GM19372 (cell line): Measurements from ENCODE around the gene GTF2I.
A peak's percentile ranks its signal among the peaks of the same experiment; 100 is the strongest.
"Not testable (repeated sequence)": the region's sequence is repeated elsewhere in the genome, so short reads cannot be mapped to it uniquely, and the experiment has no call there.

Experiments used
- ATAC-seq: cut with Tn5 transposase; IDR thresholded peaks from one replicate; pipeline ENCODE4 v1.9.1; 2021; ENCODE audit warnings: mild to moderate bottlenecking, low read depth, moderate library complexity; ENCODE audit not compliant: unreplicated experiment

Gene GTF2I

DNA sequence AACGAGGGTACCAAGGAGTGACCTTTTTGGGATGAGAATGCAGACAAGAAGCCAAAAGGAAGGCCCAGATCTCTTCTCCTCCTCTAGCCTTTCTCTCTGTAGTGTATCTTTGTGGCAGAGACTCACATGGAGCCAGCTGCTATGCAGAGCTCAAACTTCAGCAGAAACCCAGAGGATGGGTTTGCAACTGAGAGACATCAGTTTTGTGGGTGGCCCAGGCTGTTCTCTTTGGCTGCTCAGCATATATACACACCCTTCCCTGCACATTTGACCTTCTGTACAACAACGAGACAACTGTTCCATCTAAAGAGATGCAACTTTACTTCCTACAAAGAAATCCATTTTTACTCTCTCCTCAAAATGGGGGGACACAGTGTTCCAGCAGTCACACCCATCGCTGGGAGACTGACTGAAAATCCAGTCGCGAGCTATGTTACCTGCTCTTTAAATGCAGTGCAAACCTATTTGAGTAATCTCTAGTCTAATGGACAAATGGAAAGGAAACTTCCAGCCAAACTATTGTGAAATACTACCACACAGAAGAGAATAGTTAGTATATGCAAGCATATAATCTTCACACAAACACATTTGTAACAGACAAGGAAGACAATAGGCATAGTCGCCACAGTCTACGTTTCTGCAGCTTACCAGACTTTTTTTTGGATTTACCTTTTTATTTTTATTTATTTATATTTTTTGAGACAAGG is 51.2 kb downstream of the GTF2I start:
- no peak for ATAC-seq

DNA sequence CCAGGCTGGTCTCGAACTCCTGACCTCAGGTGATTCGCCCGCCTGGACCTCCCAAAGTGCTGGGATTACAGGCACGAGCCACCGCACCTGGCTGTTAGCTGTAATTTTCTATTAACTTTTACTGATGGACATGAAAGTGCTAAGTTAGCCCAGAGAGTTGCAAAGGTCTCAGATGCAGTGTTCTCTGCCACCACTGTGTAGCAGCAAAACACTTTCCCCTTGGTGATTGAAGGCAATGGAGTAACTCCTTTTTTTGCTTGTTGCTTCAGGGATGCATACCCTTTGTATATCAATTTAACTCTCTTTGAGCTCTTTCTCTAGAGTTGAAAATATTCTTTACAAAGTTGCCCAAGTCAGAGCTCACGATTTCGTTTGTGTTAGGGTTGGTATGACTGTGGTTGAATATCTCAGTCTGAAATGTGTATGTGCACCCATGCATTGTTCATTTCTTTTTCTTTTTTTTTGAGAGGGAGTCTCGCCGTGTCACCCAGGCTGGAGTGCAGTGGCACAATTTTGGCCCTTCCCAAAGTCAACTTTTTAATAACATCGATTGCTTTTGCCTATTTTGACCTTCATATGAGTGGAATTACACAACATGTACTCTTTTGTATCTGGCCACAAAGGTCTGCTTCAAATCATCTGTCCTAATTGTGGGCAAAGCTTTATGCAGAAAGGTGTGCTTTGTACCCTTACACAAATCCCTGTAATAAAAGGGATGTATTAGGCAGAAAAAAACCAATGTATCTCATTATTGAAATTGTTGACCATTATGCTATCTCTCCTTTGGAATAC is 52.6 kb downstream of the GTF2I start:
- no peak for ATAC-seq

DNA sequence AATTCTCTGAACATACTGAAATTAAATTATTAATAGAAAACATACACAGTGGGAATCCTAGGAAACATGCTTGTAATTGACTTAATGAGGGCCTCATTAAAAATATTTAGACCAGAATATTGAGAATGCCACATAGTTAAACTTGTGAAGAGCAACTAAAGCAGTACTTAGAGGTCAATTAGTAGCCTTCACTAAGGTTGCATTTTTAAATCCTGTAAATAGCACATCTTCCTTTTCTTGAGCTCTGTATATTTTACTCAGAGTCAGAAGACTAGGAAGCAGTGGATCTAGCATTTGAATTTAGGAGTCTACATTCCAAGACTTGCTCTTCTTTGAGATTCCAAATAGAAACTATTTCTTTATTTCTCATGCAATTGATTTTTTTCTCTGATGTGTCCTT is 56.0 kb downstream of the GTF2I start:
- ATAC-seq = no peak

DNA sequence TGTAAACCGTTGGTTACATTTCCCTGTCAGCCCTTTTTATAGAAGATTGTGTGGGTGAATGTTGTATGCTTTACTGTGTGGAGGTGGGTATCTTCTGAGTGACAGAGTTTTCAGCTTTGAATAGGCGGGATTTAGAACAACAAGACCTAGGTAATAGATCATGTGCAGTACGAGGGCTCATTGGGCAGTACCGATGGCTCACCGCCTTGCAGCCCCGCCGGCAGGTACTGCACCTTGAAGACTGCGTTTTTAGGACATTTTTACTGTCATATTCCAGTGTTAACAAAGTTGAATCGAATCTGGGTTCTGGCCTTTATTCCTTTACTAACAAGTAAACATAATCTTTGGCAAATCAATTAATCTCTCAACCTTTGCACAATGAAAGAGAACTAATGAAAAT is 60.4 kb downstream of the GTF2I start:
- ATAC-seq = no peak

DNA sequence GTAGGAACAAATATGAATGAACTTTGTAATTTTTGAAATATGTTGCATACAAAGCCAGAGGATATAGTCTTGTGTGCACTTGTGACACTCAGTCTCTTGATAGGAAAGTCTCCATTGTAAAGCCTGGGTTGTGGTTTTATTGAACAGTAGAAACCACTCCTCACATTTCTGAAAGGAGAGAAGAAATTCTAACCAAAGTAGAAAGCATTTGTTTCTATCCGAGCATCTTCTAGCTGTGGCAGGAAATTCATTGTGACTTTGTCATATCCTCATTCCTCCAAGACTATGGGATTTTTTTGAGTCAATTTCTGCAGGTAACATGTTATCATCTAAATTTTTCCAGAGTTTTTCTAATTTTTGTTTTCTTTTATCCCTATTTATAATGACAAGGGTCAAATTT is 60.8 kb downstream of the GTF2I start:
- ATAC-seq = no peak

DNA sequence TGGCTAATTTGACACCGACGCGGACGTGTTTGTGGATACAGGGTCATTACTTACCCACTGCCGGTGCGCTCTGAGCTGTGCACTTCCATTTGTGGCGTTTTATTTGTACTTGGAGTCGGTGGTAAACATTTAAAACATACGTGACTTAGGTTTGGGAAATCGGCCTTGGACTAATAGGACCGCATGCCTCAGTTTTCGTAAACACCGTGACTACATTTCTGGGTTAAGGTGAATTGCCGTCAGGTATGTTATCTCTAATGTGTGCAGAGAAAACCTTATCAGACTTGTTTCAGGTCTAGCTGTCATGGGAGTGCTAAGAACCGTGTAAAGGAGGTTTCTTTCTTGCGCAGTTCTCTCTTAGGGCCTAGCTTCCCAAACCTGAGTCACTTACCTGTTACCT is 64.6 kb downstream of the GTF2I start:
- no peak for ATAC-seq

DNA sequence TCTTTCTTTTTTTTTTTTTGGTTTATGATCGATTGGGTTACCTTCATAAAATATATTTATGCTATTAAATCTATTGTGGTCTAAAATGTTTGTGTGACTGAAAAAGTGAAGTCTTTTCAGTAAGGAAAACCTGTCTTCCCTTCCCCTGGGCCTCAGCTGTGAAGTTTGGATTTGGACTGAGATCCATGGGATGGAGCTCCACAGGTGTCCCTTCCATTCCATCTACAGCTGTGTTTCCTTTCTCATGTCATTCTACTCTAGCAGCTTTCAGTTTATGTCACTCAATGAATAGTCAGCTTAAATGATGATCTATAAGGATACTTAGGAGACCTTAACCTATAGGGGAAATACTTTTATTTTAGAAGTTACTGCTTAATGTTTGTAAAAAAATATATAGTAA is 68.3 kb downstream of the GTF2I start:
- no peak for ATAC-seq

DNA sequence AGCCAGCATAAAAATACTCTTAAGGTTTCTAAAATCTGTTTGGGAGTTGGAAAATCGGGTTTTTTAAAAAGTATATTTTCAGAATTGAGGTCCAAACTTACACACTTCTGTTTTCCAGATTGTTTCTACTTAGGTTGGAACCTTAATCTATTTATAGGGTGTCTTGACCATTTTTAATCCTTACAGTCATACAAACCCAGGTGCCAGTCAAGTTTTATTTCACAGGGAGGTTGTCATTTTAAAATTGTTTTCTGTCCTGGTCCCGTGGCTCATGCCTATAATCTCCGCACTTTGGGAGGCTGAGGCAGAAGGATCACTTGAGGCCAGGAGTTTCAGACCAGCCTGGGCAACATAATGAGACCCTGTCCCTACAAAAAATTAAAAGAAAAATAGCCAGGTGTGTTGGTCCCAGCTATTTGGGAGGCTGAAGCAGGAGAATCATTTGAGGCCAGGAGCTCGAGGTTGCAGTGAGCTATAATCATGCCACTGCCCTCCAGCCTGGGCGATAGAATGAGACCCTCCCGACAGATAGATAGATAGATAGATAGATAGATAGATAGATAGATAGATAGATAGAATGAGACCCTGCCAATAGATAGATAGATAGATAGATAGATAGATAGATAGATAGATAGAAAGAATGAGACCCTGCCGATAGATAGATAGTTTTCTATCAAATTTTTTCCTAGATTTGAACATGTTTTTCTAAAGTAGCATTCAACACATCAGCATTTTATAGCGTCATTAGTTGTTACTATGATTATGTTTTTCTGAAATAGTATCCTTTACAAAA is 69.0 kb downstream of the GTF2I start:
- ATAC-seq = no peak

DNA sequence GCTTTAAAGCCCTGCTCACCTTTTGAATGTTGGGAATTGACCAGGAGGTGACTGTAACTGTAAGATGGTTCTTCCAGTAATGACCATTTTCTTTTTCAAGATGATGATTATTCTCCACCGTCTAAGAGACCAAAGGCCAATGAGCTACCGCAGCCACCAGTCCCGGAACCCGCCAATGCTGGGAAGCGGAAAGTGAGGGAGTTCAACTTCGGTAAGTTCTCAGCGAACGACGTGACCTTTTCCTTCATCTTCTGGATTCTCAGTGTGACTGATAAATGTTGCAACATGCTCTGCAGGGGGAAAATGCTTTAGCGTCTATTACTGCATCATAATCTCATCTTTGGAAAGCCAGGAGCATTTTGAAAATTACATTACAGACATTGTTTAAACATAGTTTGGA is 71.2 kb downstream of the GTF2I start:
- ATAC-seq = not testable (repeated sequence)

DNA sequence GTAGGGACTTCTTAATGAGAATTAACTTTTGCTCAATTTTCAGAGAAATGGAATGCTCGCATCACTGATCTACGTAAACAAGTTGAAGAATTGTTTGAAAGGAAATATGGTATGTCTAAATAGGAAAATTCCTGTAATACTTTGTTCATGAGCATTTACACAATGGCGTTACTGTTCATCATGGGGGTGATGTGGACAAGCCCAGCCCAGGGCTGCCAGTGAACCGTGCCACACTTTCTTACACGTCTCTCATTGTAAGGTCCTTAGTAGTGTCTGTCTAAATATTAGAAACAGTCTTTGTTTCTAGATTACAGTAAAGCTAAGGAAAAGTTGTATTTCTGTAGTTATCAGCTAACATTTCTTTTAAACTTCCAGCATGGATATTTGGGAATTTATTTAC is 72.7 kb downstream of the GTF2I start:
- not testable (repeated sequence) for ATAC-seq

DNA sequence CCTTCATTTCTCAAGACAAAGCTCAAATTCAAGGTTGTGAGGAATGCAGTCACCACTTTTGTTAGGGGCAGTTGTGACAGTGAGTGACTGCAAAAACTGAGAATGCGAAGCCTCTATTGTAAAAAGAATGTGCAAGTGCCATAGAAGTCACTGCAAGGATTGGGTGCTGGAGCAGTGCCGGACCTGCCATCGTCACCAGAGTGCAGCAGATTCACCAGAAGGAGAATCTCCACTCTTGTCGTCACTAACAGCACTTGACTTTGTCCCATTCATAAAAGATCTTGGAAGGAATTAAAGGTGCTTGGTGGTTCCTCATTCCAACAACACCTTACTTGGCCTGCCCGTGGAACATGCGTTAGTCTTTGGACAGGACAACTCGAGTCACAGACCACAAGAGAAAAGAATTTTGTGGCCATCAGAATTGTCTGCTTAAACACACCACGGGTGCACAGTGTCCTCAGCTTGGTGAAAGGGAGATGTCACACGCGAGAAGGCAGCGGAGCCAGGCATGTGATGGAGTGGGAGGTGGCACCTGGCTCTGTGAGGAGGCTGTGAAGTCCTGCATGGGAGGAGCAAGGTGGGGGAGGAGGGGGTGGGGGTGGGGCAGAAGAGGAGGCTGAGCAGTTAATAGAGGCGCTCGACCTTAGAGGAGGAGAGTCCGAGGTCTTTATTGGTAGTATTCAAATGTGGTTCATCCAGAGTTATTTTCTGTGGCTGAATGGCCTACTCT is 82.6 kb downstream of the GTF2I start:
- ATAC-seq = not testable (repeated sequence)

DNA sequence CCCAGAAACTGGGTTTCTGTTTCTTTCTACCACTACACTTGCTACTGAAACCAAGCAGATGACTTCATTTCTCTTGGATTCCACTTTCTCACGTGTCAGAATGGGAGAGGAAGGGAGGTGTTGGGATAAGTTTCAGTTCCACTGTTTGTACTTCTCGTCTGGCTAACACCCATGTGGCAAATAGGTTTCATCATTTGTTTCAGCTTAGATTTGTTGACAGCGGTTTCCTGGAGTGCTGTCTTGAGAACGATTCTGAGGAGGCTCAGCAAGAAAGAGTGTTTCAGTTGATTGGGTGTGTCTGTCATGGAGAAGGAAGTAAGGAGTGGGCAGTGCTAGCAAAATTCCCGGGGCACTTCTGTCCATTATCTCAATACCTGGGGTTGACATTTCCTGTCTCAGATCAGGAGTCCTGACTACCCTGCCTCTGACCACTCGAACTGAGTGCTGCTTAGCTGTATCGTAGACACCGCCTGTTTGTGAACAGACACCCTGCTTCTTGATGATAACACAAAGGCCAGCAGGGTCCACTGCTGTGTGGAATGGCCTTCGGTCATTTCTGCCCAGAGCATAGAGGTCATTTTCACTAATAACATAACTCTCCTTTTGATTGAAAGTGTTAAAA is 86.5 kb downstream of the GTF2I start:
- ATAC-seq = not testable (repeated sequence)

DNA sequence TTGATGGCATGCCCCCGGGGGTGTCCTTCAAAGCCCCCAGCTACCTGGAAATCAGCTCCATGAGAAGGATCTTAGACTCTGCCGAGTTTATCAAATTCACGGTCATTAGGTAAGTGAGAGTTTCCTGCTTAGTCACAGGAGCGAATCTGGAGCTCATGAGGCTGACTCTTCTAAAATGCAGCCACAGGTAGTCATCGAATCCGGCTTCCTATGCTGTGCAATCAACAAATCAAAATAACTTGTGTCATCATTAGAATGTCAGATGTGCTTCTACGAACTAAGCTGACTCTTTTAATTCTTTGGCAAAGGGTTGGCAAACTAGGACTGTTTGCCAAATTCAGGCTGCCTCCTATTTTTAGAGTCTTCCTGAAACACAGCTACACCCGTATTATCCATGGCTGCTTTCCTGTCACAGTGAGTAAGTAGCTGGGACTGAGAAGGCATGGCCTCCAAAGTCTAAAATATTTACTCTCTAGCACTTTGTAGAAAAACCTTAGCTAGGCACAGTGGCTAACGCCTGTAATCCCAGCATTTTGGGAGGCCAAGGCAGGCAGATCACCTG is 96.5 kb downstream of the GTF2I start:
- not testable (repeated sequence) for ATAC-seq

DNA sequence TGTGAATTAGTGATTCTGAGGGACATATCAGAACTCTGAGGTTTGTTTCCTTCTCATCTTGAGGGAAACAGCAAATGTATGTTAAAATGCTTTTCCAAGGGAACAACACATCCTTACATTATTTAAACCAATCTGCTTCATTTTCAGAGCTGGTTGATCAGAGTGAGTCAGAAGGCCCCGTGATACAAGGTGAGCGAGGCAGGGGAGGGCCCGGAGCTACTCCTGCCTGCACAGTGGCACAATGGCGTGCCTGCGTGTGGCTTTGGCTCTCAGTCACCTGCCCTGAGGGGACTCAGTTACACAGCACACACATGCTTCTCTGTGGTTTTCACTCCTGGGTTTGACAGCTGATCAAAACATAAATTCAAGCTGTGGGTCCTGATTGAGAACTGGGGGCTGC is 99.2 kb downstream of the GTF2I start:
- not testable (repeated sequence) for ATAC-seq

DNA sequence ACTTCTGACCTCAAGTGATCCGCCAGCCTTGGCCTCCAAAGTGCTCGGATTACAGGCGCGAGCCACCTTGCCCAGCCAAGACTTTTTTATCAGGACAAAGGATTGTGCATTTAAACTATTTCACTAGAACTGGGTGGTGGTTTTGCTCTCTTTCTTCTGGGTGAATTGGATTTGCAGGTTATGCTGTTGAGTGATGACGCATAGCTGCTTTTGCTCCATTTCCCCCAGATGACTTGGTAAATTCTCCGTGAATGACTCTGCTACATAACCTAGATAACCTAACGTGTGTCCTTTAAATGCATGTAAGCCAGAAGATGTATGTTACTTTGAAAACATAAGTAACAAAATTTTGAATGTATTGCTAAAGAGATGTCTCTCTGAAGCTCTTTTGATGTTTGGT is 100.8 kb downstream of the GTF2I start:
- not testable (repeated sequence) for ATAC-seq

DNA sequence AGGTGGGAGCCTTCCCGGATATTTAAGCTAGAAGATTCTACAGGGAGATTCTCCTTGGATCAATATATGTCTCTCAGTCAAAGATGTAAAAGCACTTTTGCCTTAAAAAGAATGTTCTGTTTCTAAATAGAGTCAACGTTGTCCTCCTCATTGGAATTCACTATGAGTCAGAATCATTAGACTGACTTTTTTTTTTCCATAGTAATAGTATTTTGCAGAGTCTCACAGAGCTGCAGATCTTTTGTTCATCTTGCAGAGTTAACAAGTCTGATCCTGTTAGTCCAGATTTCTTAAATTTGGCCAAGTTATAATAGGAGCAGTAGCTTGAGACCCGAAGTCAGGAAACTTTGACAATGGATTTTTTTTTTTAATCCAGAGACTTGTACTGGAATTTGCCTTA is 101.5 kb downstream of the GTF2I start:
- not testable (repeated sequence) for ATAC-seq

DNA sequence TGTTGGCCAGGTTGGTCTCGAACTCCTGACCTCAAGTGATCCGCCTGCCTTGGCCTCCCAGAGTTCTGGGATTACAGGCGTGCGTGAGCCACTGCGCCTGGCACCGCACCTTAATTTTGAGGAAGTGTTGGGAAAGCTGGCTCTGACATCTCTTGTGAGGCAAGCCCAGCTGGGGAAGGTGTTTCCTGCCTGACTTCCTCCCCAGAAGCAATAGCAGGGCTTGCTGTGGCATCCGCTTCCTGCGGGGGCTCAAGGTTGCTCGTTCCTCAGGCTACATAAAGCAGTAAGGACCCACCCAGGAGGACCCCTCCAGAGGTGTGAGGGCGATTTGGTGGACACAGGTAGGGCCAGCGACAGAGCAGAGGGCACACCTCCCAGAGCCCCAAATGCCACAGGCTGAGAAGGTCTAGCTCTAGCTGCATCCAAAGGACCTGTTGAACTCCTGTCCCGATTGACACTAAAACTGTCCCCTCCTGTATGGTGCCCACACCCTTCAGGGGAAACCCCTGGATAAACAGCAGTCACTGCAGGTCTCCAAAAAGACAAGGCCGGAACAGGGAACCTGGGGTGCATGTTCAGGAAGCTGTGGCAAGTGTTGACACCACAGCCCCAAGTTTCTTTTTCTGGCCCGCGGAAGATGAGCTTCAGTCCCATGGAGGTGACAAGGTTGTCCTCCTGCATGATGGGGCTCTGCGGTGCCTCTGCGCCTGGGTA is 107.8 kb downstream of the GTF2I start:
- peak; percentile 32 for ATAC-seq

DNA sequence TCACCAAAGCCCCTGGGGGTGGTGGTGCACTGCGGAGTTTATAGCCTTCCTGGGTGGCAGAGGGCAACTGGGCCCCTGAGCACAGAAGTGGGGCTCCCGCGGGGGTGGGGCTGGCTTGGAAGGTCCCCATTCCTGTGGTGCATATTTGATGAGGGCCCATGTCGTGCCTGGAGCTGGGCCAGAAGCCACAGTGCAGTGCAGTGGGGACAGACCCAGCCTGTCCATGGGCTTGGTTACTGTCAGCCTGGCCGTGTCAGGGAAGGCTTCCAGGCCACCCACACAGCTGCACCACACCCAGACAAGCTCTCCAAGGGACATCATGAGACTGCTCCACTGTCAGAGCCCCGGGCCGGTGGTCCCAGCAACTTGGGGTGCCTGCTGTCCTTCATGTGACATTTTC is 109.0 kb downstream of the GTF2I start:
- ATAC-seq = not testable (repeated sequence)

DNA sequence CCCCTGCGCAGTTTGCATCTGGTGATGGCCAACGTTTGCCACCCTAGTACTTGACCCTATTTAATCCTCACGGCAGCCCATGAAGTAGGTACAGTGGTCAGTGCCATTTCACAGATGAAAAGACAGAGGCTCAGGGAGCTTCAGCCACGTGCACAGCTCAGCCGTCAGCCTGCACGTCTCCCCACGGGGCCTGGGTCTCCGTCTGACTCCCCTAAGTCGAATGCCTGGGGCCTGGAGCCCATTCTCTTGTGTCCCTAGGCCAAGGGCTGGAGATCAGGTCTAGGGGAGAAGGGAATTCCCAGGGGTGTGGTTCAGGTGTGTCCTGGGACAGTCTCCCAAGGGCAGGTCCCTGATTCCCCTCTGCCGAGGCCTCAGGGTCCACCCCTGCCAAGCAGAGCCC is 109.5 kb downstream of the GTF2I start:
- not testable (repeated sequence) for ATAC-seq
